Renal cortex interstitium (tissue), 11 donors: ENCODE measurements around the gene CWC27. TPM values are rescaled to one million over a fixed set of nuclear protein-coding genes. Genes with fewer than 3 reads are reported as not detected.
A peak's percentile ranks its signal among the peaks of the same experiment; 100 is the strongest.
"Not testable (repeated sequence)": the region's sequence is repeated elsewhere in the genome, so short reads cannot be mapped to it uniquely, and the experiment has no call there.

ENCODE experiments used
- DNase-seq, 11 donors: peaks; one replicate each; pipeline ENCODE4 v3.0.0-alpha.2; 2013; ENCODE audit warnings: low read depth in 9 of 11, low spot score in 4 of 11; ENCODE audit errors: extremely low read depth in 1 of 11
- polyA plus RNA-seq, 3 donors: library from polyadenylated mRNA; unstranded; fragments of 120-200 nt; gene quantifications; one replicate each; pipeline ENCODE4 v1.2.1, GENCODE V29; 2013; ENCODE audit not compliant: insufficient read length in 3 of 3

The CWC27 gene
- polyA plus RNA-seq, 3 donors = 32.6 to 46.3 (median 39.8) TPM

GRCh38 chr5:64830650-64831049 lies 61.9 kb downstream of the CWC27 start:
- DNase-seq = not testable (repeated sequence)

GRCh38 chr5:64831996-64832395 lies 63.3 kb downstream of the CWC27 start:
- no peak for DNase-seq

GRCh38 chr5:64834037-64834436 lies 65.3 kb downstream of the CWC27 start:
- no peak for DNase-seq

- no peak for DNase-seq
Measured at GRCh38 chr5:64834611-64835010, 65.9 kb downstream of the CWC27 start.

GRCh38 chr5:64835266-64835665 lies 66.5 kb downstream of the CWC27 start:
- no peak for DNase-seq

- peak in 5 of 11 donors; percentile 3 to 14 (median 11) for DNase-seq
Measured at GRCh38 chr5:64836190-64836755, 67.5 kb downstream of the CWC27 start.

GRCh38 chr5:64836786-64837185 lies 68.1 kb downstream of the CWC27 start:
- DNase-seq = no peak

GRCh38 chr5:64838376-64838775 lies 69.6 kb downstream of the CWC27 start:
- no peak for DNase-seq

- DNase-seq = no peak
Measured at GRCh38 chr5:64838803-64839202, 70.1 kb downstream of the CWC27 start.

GRCh38 chr5:64839936-64840335 lies 71.2 kb downstream of the CWC27 start:
- DNase-seq = no peak

- DNase-seq = no peak
Measured at GRCh38 chr5:64840958-64841357, 72.2 kb downstream of the CWC27 start.

GRCh38 chr5:64853777-64854176 lies 85.0 kb downstream of the CWC27 start:
- no peak for DNase-seq

GRCh38 chr5:64854855-64855254 lies 86.1 kb downstream of the CWC27 start:
- DNase-seq = no peak

GRCh38 chr5:64859881-64860280 lies 91.2 kb downstream of the CWC27 start:
- DNase-seq = no peak

GRCh38 chr5:64861281-64861680 lies 92.6 kb downstream of the CWC27 start:
- DNase-seq = no peak

- DNase-seq = no peak
Measured at GRCh38 chr5:64864171-64864570, 95.4 kb downstream of the CWC27 start.

- no peak for DNase-seq
Measured at GRCh38 chr5:64865662-64866061, 96.9 kb downstream of the CWC27 start.

GRCh38 chr5:64869419-64869818 lies 100.7 kb downstream of the CWC27 start:
- DNase-seq = no peak

- DNase-seq = no peak
Measured at GRCh38 chr5:64872044-64872443, 103.3 kb downstream of the CWC27 start.

- no peak for DNase-seq
Measured at GRCh38 chr5:64873441-64873840, 104.7 kb downstream of the CWC27 start.

- no peak for DNase-seq
Measured at GRCh38 chr5:64874753-64875152, 106.0 kb downstream of the CWC27 start.

GRCh38 chr5:64876203-64876602 lies 107.5 kb downstream of the CWC27 start:
- DNase-seq = no peak
